Gastroesophageal sphincter (tissue), 4 donors: ENCODE measurements around the gene LIN7C. TPM values are rescaled to one million over a fixed set of nuclear protein-coding genes. Genes with fewer than 3 reads are reported as not detected.

Experiments used
- ATAC-seq: fragments of 150-250 bp; one replicate; pipeline ENCODE4 v1.9.1; 2016; ENCODE audit warnings: mild to moderate bottlenecking, moderate library complexity
- H3K27ac ChIP-seq, 4 donors: fragments of 200-600 bp; sonication (generic) in 3 of 4; 1 replicate in 3 of 4; 2 replicates in 1 of 4; pipeline ENCODE4 v1.5.1; 2016 to 2019
- H3K27me3 ChIP-seq: fragments of 200-600 bp; sonication (generic); one replicate; pipeline ENCODE4 v1.5.1; 2019
- H3K36me3 ChIP-seq, 2 donors: fragments of 200-600 bp; sonication (generic); one replicate each; pipeline ENCODE4 v1.5.1; 2019; ENCODE audit warnings: control low read depth in 1 of 2
- H3K4me1 ChIP-seq, 3 donors: fragments of 200-600 bp; sonication (generic); 1 replicate in 2 of 3; 2 replicates in 1 of 3; pipeline ENCODE4 v1.5.1; 2016 to 2019; ENCODE audit warnings: control low read depth in 2 of 3
- H3K4me3 ChIP-seq, 2 donors: fragments of 200-600 bp; sonication (generic); one replicate each; pipeline ENCODE4 v1.5.1; 2019; ENCODE audit warnings: mild to moderate bottlenecking in 1 of 2, moderate library complexity in 1 of 2
- H3K9me3 ChIP-seq, 3 donors: fragments of 200-600 bp; sonication (generic); one replicate each; pipeline ENCODE4 v1.5.1; 2017 to 2019; ENCODE audit warnings: control low read depth in 2 of 3
- CTCF ChIP-seq, 4 experiments: fragments of 200-600 bp in 2 of 4; fragments of 450-650 bp in 2 of 4; sonication (generic) in 1 of 4; IDR thresholded peaks; one replicate each; pipeline ENCODE4 v1.5.1; 2017 to 2019; ENCODE audit warnings: antibody characterized with exemption in 4 of 4, mild to moderate bottlenecking in 2 of 4, moderate library complexity in 2 of 4
- EP300 ChIP-seq: sonication (generic); formaldehyde crosslinking; IDR thresholded peaks from one replicate; pipeline ENCODE4 v1.6.1; 2017; ENCODE audit warnings: antibody characterized with exemption, mild to moderate bottlenecking
- POLR2A ChIP-seq, 2 donors: fragments of 450-650 bp; IDR thresholded peaks; one replicate each; pipeline ENCODE4 v1.6.1; 2017; ENCODE audit warnings: antibody characterized with exemption in 2 of 2, mild to moderate bottlenecking in 2 of 2, moderate library complexity in 1 of 2
- POLR2AphosphoS5 ChIP-seq: sonication (generic); formaldehyde crosslinking; IDR thresholded peaks from one replicate; pipeline ENCODE4 v1.6.1; 2017; ENCODE audit warnings: antibody characterized with exemption
- WGBS, 2 donors: methylation state at CpG; one replicate each; pipeline ENCODE4 v1.1.5; 2018; ENCODE audit warnings: low coverage in 1 of 2; 5-methylcytosine and 5-hydroxymethylcytosine counted together
- total RNA-seq, 4 donors: library from RNA; depleted of rRNA; stranded (reverse); fragments of >200 nt; gene quantifications; one replicate each; pipeline ENCODE4 v1.1.0, GENCODE V29; 2016

Gene LIN7C
- total RNA-seq = 10 to 100 TPM; 37.6 to 56.2 (median 51.1) TPM

GRCh38 chr11:27506200-27507182 is at the start of gene LIN7C:
TSS of gene LIN7C (minus strand) at chr11:27506769. CDS start at chr11:27506752, 17 bp downstream.
- ATAC-seq = peak; percentile 97
- TF ChIP-seq EP300 = no peak
- peak; percentile 94 for TF ChIP-seq POLR2AphosphoS5
- peak; percentile 84 to 88 for TF ChIP-seq POLR2A (IDR thresholded peaks at IDR 0.05)
- TF ChIP-seq CTCF (IDR thresholded peaks at IDR 0.05) = peak in 1 of 4 experiments; percentile 33
- WGBS, 2 donors = 0 to 5% methylated on average over 8 to 11 of the region's 60 CpGs
- Histone ChIP-seq H3K9me3 (no peaks in the 10 kb centered on the region), H3K4me3 (peak within 1 kb of the TSS; percentile 66 to 75), H3K36me3 (peaks cover 0 to 12% of the 10 kb centered on the region in 2 donors), H3K27me3 (no peaks in the 10 kb centered on the region), H3K4me1 (peaks cover 8 to 56% (median 15%) of the 10 kb centered on the region in 3 donors), H3K27ac (peak within 1 kb of the TSS; percentile 89 to 95 (median 92))

- Histone ChIP-seq H3K27ac (no peak overlapping the region), H3K9me3 (no peaks in the 10 kb centered on the region), H3K4me3 (no peak overlapping the region), H3K4me1 (no peaks in the 10 kb centered on the region), H3K36me3 (no peaks in the 10 kb centered on the region), H3K27me3 (no peaks in the 10 kb centered on the region)
- ATAC-seq = no peak
- TF ChIP-seq CTCF (IDR thresholded peaks at IDR 0.05) (no peak), POLR2AphosphoS5 (no peak), POLR2A (IDR thresholded peaks at IDR 0.05) (no peak), EP300 (no peak)
- 100% methylated on average over 1 of the region's 1 CpG for WGBS, 2 donors
Measured at GRCh38 chr11:27555264-27555663, 48.7 kb upstream of the LIN7C start.

- no peaks in the 10 kb centered on the region for H3K4me1 ChIP-seq
- TF ChIP-seq EP300 (no peak), POLR2A (IDR thresholded peaks at IDR 0.05) (no peak), POLR2AphosphoS5 (no peak), CTCF (IDR thresholded peaks at IDR 0.05) (no peak)
- no peaks in the 10 kb centered on the region for H3K36me3 ChIP-seq
- 87 to 90% methylated on average over 3 of the region's 3 CpGs for WGBS, 2 donors
- no peak overlapping the region for H3K4me3 ChIP-seq
- no peak overlapping the region for H3K27ac ChIP-seq
- no peaks in the 10 kb centered on the region for H3K9me3 ChIP-seq
- no peaks in the 10 kb centered on the region for H3K27me3 ChIP-seq
- ATAC-seq = no peak
Measured at GRCh38 chr11:27553186-27553585, 46.6 kb upstream of the LIN7C start.

GRCh38 chr11:27552341-27552740 is 45.8 kb upstream of the LIN7C start:
- no peak overlapping the region for H3K27ac ChIP-seq
- no peaks in the 10 kb centered on the region for H3K27me3 ChIP-seq
- no peaks in the 10 kb centered on the region for H3K4me1 ChIP-seq
- no peaks in the 10 kb centered on the region for H3K9me3 ChIP-seq
- no peak overlapping the region for H3K4me3 ChIP-seq
- ATAC-seq = no peak
- no peaks in the 10 kb centered on the region for H3K36me3 ChIP-seq
- TF ChIP-seq EP300 (no peak), CTCF (IDR thresholded peaks at IDR 0.05) (no peak)
- 94 to 100% methylated on average over 2 of the region's 2 CpGs for WGBS, 2 donors

GRCh38 chr11:27551127-27551526 is 44.6 kb upstream of the LIN7C start:
- Histone ChIP-seq H3K27me3 (no peaks in the 10 kb centered on the region), H3K9me3 (no peaks in the 10 kb centered on the region), H3K4me1 (no peaks in the 10 kb centered on the region), H3K36me3 (no peaks in the 10 kb centered on the region), H3K27ac (no peak overlapping the region), H3K4me3 (no peak overlapping the region)
- TF ChIP-seq POLR2AphosphoS5 (no peak), POLR2A (IDR thresholded peaks at IDR 0.05) (no peak), CTCF (IDR thresholded peaks at IDR 0.05) (no peak), EP300 (no peak)
- no peak for ATAC-seq
